Stimulated activated naive CD4-positive, alpha-beta T cell (primary cell): Measurements from ENCODE around the gene PSIP1.
"Not testable (repeated sequence)": the region's sequence is repeated elsewhere in the genome, so short reads cannot be mapped to it uniquely, and the experiment has no call there.

Experiments
- DNase-seq, 6 experiments: peaks; one replicate each; lab custom pipeline; 2025; lab: John Stamatoyannopoulos, UW

PSIP1 gene

GRCh38 chr9:15505921-15506320 lies 4.8 kb downstream of the PSIP1 start:
- peak in 1 of 6 experiments; percentile 5 for DNase-seq

DNA sequence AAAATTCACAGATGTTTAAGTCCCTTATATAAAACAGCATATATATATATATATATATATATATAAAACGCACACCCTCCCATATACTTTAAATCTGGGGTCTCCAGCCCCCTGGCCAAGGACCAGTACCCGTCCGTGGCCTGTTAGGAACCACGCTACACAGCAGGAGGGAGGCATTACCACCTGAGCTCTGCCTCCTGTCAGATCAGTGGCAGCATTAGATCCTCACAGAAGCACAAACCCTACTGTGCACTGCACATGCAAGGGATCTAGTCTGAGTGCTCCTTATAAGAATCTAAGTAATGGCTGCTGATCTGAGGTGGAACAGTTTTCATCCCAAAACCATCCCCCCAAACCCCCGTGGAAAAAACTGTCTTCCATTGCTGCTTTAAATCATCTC lies 9.0 kb downstream of the PSIP1 start:
- no peak for DNase-seq

DNA sequence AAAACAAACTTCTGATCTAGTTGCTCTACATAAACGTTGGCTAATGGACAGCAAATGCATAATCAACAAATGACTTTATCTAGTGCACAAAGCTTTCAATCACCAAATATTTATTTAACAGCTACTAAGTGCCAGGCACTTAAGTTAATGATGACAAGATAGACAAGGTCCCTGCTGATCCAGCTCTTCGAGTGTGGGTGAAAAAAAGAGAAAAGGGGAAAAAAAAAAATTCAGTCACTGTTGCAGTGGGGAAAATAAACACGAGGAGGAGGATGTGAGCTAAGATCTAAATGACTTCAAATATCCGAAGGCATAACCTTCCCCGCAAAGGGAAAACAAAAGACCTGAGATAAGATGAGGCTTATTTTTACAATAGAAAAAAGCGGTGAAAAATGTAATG lies 9.6 kb downstream of the PSIP1 start:
- DNase-seq: peak in 1 of 6 experiments; percentile 15

DNA sequence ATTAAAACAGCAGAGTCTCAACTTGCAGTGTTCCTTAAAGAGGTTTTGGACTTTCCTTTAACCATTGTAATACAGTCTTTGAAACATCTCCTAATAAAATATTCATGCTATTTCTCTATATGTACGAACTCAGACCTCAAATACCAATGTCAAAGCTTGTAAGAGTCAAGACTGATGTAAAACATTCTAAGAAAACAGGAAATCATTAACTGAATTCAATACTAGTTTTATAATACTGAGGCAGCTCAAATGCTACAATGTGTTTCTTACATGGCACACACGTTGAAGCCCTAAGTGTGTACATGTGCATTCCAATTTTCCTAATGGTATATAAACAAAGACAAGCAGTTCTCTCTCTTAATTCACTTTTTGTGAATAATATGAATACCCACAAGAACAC lies 11.6 kb downstream of the PSIP1 start:
- DNase-seq: no peak

GRCh38 chr9:15498246-15498995 lies 12.3 kb downstream of the PSIP1 start:
- no peak for DNase-seq

DNA sequence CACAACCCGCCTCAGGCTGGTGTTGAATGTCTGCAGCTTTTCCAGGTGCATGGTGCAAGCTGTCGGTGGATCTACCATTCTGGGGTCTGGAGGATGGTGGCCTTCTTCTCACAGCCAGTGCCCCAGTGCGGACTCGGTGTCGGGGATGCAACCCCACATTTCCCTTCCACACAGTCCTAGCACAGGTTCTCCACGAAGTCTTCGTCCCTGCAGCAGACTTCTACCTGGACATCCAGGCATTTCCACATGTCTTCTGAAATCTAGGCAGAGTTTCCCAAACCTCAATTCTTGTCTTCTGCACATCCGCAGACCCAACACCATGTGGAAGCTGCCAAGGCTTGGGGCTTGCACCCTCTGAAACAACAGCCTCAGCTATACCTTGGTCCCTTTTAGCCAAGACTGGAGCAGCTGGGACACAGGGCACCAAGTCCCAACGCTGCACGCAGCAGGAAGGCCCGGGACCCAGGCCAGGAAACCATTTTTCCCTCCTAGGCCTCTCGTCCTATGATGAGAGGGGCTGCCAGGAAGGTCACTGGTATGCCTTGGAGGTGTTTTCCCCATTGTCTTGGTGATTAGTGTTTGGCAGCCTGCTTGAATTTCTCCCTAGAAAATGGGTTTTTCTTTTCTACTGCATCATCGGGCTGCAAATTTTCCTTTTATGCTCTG lies 18.2 kb downstream of the PSIP1 start:
- no peak for DNase-seq

GRCh38 chr9:15491950-15492349 lies 18.8 kb downstream of the PSIP1 start:
- DNase-seq: no peak

DNA sequence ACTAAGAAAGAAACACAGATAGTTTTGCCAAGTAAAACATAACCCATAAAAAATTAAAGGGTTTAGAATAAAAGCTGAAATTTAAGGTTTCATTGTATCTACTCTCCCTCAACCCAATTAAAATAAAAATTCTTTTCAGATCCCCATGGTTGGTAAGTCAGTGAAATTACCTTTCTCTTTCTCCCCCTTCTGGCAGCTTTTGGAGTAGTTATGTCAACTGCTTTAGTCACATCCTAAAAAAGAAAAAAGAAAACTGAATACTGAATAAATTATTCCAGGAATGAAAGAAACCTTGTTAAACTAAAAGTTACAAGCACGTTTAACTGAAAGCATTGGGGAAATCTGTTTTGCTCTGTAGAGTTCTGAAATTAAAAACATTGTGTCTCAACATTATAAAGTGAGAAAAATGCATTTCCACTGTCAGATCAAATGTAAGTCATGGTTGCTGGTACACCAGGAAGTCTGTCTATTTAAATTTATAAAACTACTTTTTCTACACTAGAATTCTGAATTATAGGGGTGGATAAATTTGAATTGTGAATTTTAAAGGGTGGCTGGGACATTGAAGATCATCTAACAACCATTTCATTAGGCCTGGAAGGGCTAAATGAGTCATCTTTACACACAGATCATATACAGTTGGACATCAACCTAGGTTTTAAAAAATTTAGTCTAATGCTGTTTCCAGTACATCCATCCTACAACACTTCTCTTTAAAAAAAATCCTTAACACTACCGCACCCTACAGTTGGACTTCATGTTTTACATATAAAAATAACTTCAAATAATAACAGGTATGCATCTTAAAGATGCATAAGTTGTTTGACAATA lies 24.7 kb downstream of the PSIP1 start:
- peak in 3 of 6 experiments; percentile 19 to 31 (median 19) for DNase-seq

- DNase-seq: no peak
These were observed 26.0 kb downstream of the PSIP1 start for GRCh38 chr9:15484802-15485201.

GRCh38 chr9:15482146-15482545 lies 28.6 kb downstream of the PSIP1 start:
- no peak for DNase-seq

DNA sequence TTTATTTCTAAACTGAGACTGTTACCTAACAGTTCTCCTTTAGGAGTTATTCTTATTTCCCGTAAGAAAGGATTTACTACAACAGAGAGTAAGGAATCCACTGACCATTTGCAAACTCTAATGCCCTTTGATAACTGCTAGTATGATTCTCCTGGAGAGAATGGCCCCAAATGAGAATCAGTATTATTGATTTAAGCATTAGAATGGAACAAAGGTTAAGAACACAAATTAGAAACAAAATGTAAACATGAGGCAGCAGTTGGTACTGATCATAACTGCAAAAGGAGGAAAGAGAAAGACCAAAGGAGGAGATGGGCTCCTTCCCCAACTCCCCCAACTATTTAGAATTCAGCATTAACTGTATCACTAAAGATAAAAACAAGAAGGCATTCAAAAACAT lies 30.7 kb downstream of the PSIP1 start:
- no peak for DNase-seq

GRCh38 chr9:15475923-15476536 lies 34.7 kb downstream of the PSIP1 start:
- DNase-seq: no peak

GRCh38 chr9:15469862-15470261 lies 40.9 kb downstream of the PSIP1 start:
- DNase-seq: no peak

- no peak for DNase-seq
These were observed 41.4 kb downstream of the PSIP1 start for GRCh38 chr9:15469406-15469805.

- no peak for DNase-seq
These were observed 42.6 kb downstream of the PSIP1 start for GRCh38 chr9:15468145-15468544.

- no peak for DNase-seq
These were observed 49.2 kb downstream of the PSIP1 start for GRCh38 chr9:15461601-15462000.

DNA sequence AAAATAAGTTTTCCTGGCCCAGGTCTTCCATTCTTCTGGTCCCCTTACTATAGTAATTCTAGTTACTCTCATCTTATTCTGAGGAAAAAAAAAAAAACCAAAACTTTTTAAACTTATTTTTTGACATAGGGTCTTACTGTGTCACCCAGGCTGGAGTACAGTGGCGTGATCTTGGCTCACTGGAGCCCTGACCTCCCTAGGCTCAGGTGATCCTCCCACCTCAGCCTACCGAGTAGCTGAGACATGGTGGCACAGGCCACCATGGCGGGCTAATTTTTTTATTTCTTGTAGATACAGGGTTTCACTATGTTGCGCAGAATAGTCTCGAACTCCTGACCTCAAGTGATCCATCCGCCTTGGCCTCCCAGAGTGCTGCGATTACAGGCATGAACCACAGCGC lies 49.7 kb downstream of the PSIP1 start:
- no peak for DNase-seq

GRCh38 chr9:15453956-15454355 lies 56.8 kb downstream of the PSIP1 start:
- DNase-seq: no peak

DNA sequence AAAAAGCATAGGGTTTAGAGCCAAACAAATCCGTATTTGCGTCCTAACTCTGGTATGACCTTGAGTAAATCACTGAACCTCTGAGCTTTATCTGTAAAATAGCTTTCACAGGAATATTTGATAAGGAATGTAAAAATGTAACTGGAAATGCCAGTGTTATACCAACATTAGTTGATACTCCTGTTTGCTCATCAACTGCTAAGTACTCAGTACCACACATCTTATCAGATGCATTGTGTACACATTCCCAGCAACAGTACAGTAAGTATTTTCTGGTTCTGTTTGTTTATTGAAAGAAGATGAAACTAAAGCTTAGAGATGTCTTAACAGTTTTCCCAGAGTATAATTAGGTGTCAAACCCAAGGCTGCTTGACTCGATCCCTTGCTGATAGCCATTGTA lies 66.6 kb downstream of the PSIP1 start:
- no peak for DNase-seq

DNA sequence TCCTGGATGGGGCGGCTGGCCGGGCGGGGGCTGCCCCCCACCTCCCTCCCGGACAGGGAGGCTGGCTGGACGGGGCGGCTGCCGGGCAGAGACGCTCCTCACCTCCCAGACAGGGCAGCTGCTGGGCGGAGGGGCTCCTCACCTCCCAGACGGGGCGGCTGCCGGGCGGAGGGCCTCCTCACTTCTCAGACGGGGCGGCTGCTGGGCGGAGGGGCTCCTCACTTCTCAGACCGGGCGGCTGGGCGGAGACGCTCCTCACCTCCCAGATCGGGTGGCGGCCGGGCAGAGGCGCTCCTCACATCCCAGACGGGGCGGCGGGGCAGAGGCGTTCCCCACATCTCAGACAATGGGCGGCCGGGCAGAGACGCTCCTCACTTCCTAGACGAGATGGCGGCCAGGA lies 68.5 kb downstream of the PSIP1 start:
- DNase-seq: not testable (repeated sequence)

DNA sequence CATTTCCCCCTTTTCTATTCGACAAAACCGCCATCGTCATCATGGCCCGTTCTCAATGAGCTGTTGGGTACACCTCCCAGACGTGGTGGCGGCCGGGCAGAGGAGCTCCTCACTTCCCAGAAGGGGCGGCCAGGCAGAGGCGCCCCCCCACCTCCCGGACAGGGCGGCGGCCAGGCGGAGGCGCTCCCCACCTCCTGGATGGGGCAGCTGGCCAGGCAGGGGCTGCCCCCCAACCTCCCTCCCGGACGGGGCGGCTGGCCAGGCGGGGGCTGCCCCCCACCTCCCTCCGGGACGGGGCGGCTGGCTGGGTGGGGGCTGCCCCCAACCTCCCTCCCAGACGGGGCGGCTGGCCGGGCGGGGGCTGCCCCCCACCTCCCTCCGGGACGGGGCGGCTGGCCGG lies 68.9 kb downstream of the PSIP1 start:
- DNase-seq: not testable (repeated sequence)

DNA sequence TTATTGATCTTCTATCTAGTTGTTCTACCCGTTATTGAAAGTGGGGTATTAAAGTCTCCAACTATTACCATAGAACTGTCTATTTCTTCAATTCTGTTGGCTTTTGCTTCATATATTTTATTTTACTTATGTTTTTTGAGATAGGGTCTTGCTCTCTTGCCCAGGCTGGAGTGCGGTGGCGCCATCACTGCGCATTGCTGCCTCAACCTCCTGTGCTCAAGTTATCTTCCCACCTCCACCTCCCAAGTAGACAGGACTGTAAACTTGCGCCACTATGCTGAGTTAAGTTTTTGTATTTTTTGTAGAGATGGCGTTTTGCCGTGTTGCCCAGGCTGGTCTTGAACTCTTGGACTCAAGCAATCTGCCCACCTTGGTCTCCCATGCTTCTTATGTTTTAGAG lies 71.9 kb downstream of the PSIP1 start:
- DNase-seq: no peak
